Memory B cell (primary cell): ENCODE measurements around the gene MIOS.
"Not testable (repeated sequence)": the region's sequence is repeated elsewhere in the genome, so short reads cannot be mapped to it uniquely, and the experiment has no call there.

Source experiments
- ATAC-seq: fragments of 150-1000 bp; cut with Tn5 transposase; 2 replicates; pipeline ENCODE4 v1.10.0; 2021; ENCODE audit warnings: low read depth, mild to moderate bottlenecking, moderate library complexity
- DNase-seq, 2 donors: peaks; one replicate each; pipeline ENCODE4 v3.0.0; 2022; ENCODE audit warnings: low spot score in 2 of 2
- H3K27ac Mint-ChIP-seq: one replicate; pipeline ENCODE4 v1.8.0; 2022; ENCODE audit warnings: mild to moderate bottlenecking, moderate library complexity, mixed read lengths
- H3K27me3 Mint-ChIP-seq: one replicate; pipeline ENCODE4 v1.8.0; 2022; ENCODE audit warnings: mixed read lengths
- H3K36me3 Mint-ChIP-seq: one replicate; pipeline ENCODE4 v1.8.0; 2022; ENCODE audit warnings: mild to moderate bottlenecking, mixed read lengths
- H3K4me1 Mint-ChIP-seq: one replicate; pipeline ENCODE4 v1.8.0; 2022; ENCODE audit warnings: mixed read lengths
- H3K4me3 Mint-ChIP-seq: one replicate; pipeline ENCODE4 v1.8.0; 2022; ENCODE audit warnings: mild to moderate bottlenecking, moderate library complexity, mixed read lengths
- H3K9me3 Mint-ChIP-seq: one replicate; pipeline ENCODE4 v1.8.0; 2022; ENCODE audit warnings: mixed read lengths

Gene MIOS

DNA sequence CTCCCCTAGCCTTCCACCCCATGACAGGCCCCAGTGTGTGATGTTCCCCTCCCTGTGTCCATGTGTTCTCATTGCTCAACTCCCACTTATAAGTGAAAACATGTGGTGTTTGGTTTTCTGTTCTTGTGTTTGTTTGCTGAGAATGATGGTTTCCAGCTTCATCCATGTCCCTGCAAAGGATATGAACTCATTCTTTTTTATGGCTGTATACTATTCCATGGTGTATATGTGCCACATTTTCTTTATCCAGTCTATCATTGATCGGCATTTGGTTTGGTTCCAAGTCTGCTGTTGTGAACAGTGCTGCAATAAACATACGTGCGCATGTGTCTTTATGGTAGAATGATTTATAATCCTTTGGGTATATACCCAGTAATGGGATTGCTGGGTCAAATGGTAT, 89.8 kb downstream of the MIOS start:
- ATAC-seq, DNase-seq, H3K4me3 Mint-ChIP-seq, H3K9me3 Mint-ChIP-seq, H3K27me3 Mint-ChIP-seq, H3K27ac Mint-ChIP-seq: not testable (repeated sequence)
- Mint-ChIP-seq H3K4me1 (peaks cover 39% of the 10 kb centered on the region), H3K36me3 (peaks cover 42% of the 10 kb centered on the region)
